ENCODE measurements around the gene RPL35A.

The RPL35A gene

GRCh38 chr3:197908957-197909701, 40.9 kb upstream of the RPL35A start:
- TF ChIP-seq PATZ1 (CRISPR knock-in tag; IDR thresholded peaks at IDR 0.05; ENCODE audit: borderline replicate concordance), result no peak
- no peak for TF ChIP-seq ZNF565 (CRISPR knock-in tag; conservative IDR thresholded peaks at IDR 0.05; ENCODE audit: low read depth)
- TF ChIP-seq, protein P1, sequence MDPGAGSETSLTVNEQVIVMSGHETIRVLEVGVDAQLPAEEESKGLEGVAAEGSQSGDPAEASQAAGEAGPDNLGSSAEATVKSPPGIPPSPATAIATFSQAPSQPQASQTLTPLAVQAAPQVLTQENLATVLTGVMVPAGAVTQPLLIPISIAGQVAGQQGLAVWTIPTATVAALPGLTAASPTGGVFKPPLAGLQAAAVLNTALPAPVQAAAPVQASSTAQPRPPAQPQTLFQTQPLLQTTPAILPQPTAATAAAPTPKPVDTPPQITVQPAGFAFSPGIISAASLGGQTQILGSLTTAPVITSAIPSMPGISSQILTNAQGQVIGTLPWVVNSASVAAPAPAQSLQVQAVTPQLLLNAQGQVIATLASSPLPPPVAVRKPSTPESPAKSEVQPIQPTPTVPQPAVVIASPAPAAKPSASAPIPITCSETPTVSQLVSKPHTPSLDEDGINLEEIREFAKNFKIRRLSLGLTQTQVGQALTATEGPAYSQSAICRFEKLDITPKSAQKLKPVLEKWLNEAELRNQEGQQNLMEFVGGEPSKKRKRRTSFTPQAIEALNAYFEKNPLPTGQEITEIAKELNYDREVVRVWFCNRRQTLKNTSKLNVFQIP (CRISPR knock-in tag; IDR thresholded peaks at IDR 0.05; ENCODE audit: borderline replicate concordance, low read depth), result no peak
- TF ChIP-seq SNAI2 (CRISPR knock-in tag; IDR thresholded peaks at IDR 0.05), result no peak
- no peak for TF ChIP-seq TOX (CRISPR knock-in tag; IDR thresholded peaks at IDR 0.05; ENCODE audit: borderline replicate concordance)
- TF ChIP-seq ZFP3 (CRISPR knock-in tag; IDR thresholded peaks at IDR 0.05), result no peak
- TF ChIP-seq PPARA (CRISPR knock-in tag; IDR thresholded peaks at IDR 0.05; ENCODE audit: borderline replicate concordance), result no peak
- TF ChIP-seq, protein P2, sequence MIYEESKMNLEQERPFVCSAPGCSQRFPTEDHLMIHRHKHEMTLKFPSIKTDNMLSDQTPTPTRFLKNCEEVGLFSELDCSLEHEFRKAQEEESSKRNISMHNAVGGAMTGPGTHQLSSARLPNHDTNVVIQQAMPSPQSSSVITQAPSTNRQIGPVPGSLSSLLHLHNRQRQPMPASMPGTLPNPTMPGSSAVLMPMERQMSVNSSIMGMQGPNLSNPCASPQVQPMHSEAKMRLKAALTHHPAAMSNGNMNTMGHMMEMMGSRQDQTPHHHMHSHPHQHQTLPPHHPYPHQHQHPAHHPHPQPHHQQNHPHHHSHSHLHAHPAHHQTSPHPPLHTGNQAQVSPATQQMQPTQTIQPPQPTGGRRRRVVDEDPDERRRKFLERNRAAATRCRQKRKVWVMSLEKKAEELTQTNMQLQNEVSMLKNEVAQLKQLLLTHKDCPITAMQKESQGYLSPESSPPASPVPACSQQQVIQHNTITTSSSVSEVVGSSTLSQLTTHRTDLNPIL (CRISPR knock-in tag; IDR thresholded peaks at IDR 0.05; ENCODE audit: low read depth), result no peak
- TF ChIP-seq OSR1 (CRISPR knock-in tag; IDR thresholded peaks at IDR 0.05), result no peak
- no peak for TF ChIP-seq ARNTL (CRISPR knock-in tag; IDR thresholded peaks at IDR 0.05; ENCODE audit: borderline replicate concordance, low read depth)
- TF ChIP-seq, protein P3, sequence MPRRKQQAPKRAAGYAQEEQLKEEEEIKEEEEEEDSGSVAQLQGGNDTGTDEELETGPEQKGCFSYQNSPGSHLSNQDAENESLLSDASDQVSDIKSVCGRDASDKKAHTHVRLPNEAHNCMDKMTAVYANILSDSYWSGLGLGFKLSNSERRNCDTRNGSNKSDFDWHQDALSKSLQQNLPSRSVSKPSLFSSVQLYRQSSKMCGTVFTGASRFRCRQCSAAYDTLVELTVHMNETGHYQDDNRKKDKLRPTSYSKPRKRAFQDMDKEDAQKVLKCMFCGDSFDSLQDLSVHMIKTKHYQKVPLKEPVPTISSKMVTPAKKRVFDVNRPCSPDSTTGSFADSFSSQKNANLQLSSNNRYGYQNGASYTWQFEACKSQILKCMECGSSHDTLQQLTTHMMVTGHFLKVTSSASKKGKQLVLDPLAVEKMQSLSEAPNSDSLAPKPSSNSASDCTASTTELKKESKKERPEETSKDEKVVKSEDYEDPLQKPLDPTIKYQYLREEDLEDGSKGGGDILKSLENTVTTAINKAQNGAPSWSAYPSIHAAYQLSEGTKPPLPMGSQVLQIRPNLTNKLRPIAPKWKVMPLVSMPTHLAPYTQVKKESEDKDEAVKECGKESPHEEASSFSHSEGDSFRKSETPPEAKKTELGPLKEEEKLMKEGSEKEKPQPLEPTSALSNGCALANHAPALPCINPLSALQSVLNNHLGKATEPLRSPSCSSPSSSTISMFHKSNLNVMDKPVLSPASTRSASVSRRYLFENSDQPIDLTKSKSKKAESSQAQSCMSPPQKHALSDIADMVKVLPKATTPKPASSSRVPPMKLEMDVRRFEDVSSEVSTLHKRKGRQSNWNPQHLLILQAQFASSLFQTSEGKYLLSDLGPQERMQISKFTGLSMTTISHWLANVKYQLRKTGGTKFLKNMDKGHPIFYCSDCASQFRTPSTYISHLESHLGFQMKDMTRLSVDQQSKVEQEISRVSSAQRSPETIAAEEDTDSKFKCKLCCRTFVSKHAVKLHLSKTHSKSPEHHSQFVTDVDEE (CRISPR knock-in tag; IDR thresholded peaks at IDR 0.05), result no peak
- TF ChIP-seq BACH2 (CRISPR knock-in tag; IDR thresholded peaks at IDR 0.05; ENCODE audit: borderline replicate concordance), result no peak
- no peak for TF ChIP-seq ZNF8 (CRISPR knock-in tag; IDR thresholded peaks at IDR 0.05)
- no peak for TF ChIP-seq ZFP30 (CRISPR knock-in tag; IDR thresholded peaks at IDR 0.05)
- no peak for TF ChIP-seq ZC3H10 (CRISPR knock-in tag; IDR thresholded peaks at IDR 0.05)
- TF ChIP-seq CSDC2 (CRISPR knock-in tag; IDR thresholded peaks at IDR 0.05), result no peak
- no peak for TF ChIP-seq CSRNP3 (CRISPR knock-in tag; IDR thresholded peaks at IDR 0.05)
- TF ChIP-seq RARB (CRISPR knock-in tag; IDR thresholded peaks at IDR 0.05), result no peak
- ATAC-seq, result no peak

- no peak for ATAC-seq
- TF ChIP-seq ZFP3 (CRISPR knock-in tag; IDR thresholded peaks at IDR 0.05) (no peak), ZFP30 (CRISPR knock-in tag; IDR thresholded peaks at IDR 0.05) (no peak)
Measured at GRCh38 chr3:197912741-197913476, 37.1 kb upstream of the RPL35A start.

DNA sequence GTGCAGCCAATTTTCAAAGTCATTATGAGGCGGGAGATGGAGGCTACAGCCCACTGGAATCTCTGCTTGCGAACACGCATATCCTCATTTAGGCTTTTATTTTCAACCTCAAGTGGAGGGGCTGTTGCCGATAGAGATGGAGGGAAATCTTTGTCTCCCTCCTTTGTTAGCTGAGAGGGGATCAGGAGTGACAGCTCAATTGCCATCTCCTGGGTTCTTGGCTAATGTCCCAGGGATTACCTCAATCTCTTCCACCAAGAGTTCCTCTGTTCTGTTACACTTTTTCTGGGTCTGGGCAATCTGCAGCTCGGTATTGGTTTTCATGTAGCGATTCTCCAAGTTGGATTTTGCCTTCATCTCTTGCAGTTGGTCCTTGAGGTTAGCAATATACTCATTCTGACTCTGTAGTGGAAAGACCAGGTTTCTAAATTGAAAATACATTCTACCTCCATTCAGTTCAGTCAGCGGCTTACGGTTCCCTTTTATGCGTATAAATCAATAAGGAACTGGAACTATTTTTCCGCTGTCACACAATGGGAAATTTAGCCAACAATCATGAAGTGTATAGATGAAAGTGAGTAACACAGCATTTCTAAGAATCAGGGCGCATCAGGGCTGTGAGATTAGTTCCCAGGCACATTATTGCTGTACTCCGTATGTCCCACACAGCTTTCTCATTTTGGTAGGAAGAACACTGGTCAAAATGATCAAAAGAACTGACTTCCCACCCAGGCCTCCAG, 36.2 kb upstream of the RPL35A start:
- no peak for ATAC-seq
- TF ChIP-seq PPARA (CRISPR knock-in tag; IDR thresholded peaks at IDR 0.05; ENCODE audit: borderline replicate concordance) (no peak), PATZ1 (CRISPR knock-in tag; IDR thresholded peaks at IDR 0.05; ENCODE audit: borderline replicate concordance) (no peak), ZNF565 (CRISPR knock-in tag; conservative IDR thresholded peaks at IDR 0.05; ENCODE audit: low read depth) (no peak), TOX (CRISPR knock-in tag; IDR thresholded peaks at IDR 0.05; ENCODE audit: borderline replicate concordance) (no peak), RARB (CRISPR knock-in tag; IDR thresholded peaks at IDR 0.05) (no peak), ZC3H10 (CRISPR knock-in tag; IDR thresholded peaks at IDR 0.05) (no peak)
- TF ChIP-seq, protein P3 (CRISPR knock-in tag; IDR thresholded peaks at IDR 0.05), result no peak

Data from SK-N-SH treated with all-trans-retinoic acid at 6 μM for 48 hours (cell line).